Mammary epithelial cell (primary cell): Measurements from ENCODE around the gene CFAP299.

Source experiments
- CTCF ChIP-seq, 2 donors: IDR thresholded peaks in 1 of 2; conservative IDR thresholded peaks in 1 of 2; 2 replicates each; pipeline ENCODE4 v1.5.1; 2011 to 2012; ENCODE audit warnings: inconsistent platforms in 2 of 2, low read length in 2 of 2, mild to moderate bottlenecking in 2 of 2, control low read depth in 1 of 2, low read depth in 1 of 2; ENCODE audit not compliant: insufficient read depth in 1 of 2; ENCODE audit errors: extremely low read depth in 1 of 2
- EZH2 ChIP-seq: IDR thresholded peaks from 2 replicates; pipeline ENCODE4 v1.6.1; 2012; ENCODE audit warnings: low read length, inconsistent platforms, borderline replicate concordance

GRCh38 chr4:80839281-80839680 lies 503.8 kb downstream of the CFAP299 start:
- TF ChIP-seq CTCF (conservative IDR thresholded peaks at IDR 0.05 in 1 of 2, IDR thresholded peaks at IDR 0.05 in 1 of 2; ENCODE audit: extremely low read depth in 1 of 2, insufficient read depth in 1 of 2, low read depth in 1 of 2, low read length in 2 of 2) (no peak), EZH2 (no peak)
